Mammary epithelial cell (primary cell): Measurements from ENCODE around the gene FGFRL1.

Experiments used
- EZH2 ChIP-seq: IDR thresholded peaks from 2 replicates; pipeline ENCODE4 v1.6.1; 2012; ENCODE audit warnings: low read length, inconsistent platforms, borderline replicate concordance
- TF ChIP-seq, protein P1 (sequence below), 2 donors: IDR thresholded peaks in 1 of 2; conservative IDR thresholded peaks in 1 of 2; 2 replicates each; pipeline ENCODE4 v1.5.1; 2011 to 2012; ENCODE audit warnings: inconsistent platforms in 2 of 2, low read length in 2 of 2, mild to moderate bottlenecking in 2 of 2, control low read depth in 1 of 2, low read depth in 1 of 2; ENCODE audit not compliant: insufficient read depth in 1 of 2; ENCODE audit errors: extremely low read depth in 1 of 2

DNA sequence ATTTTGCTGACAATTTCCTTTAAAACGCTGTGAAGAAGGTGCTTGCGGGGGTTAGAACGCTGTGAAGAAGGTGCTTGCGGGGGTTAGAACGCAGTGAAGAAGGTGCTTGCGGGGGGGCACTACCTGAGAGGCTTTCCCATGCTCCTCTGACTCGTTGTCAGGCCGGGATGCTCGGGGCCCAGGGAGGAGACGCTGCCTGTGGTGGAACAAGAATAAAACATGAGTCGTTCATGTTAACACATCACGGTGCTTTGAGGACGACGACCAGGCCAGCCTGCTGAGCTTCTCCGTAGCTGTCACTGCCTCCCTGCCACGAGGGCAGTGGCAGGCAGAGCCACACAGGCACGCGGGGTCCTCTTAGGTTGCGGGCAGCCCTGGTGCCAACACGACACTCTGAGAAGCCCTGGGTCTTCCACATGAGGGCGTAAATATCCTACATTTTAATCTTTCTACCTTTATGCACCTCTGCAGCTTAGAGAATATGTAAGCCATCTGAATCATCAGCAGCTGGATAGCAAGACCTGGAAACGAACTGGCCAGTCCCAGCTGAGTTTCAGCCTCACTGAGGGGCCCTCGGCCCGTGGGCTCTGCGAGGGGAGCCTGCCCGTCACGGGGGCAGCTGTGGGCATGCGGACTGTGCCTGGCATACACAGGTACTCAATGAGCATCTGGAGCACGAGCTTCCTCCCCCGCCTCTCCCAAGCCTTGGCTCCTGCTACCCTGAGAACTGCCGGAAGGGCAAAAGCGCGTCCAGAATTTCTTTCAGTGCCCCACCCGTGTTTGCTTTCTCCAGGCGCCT lies 47.0 kb downstream of the FGFRL1 start:
- peak; percentile 50 for TF ChIP-seq EZH2
- TF ChIP-seq, protein P1, sequence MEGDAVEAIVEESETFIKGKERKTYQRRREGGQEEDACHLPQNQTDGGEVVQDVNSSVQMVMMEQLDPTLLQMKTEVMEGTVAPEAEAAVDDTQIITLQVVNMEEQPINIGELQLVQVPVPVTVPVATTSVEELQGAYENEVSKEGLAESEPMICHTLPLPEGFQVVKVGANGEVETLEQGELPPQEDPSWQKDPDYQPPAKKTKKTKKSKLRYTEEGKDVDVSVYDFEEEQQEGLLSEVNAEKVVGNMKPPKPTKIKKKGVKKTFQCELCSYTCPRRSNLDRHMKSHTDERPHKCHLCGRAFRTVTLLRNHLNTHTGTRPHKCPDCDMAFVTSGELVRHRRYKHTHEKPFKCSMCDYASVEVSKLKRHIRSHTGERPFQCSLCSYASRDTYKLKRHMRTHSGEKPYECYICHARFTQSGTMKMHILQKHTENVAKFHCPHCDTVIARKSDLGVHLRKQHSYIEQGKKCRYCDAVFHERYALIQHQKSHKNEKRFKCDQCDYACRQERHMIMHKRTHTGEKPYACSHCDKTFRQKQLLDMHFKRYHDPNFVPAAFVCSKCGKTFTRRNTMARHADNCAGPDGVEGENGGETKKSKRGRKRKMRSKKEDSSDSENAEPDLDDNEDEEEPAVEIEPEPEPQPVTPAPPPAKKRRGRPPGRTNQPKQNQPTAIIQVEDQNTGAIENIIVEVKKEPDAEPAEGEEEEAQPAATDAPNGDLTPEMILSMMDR (conservative IDR thresholded peaks at IDR 0.05 in 1 of 2, IDR thresholded peaks at IDR 0.05 in 1 of 2; ENCODE audit: extremely low read depth in 1 of 2, insufficient read depth in 1 of 2, low read depth in 1 of 2, low read length in 2 of 2), result no peak
